HG03521 (cell line): ENCODE data around the gene CHRFAM7A.
"Not testable (repeated sequence)": the region's sequence is repeated elsewhere in the genome, so short reads cannot be mapped to it uniquely, and the experiment has no call there.

Experiments
- ATAC-seq: cut with Tn5 transposase; IDR thresholded peaks from one replicate; pipeline ENCODE4 v1.9.1; 2021; ENCODE audit warnings: mild to moderate bottlenecking, moderate library complexity; ENCODE audit not compliant: unreplicated experiment

The CHRFAM7A gene

GRCh38 chr15:30392766-30393663 lies at the start of gene CHRFAM7A:
Gene CHRFAM7A (minus strand): TSS chr15:30393540. CDS start chr15:30383351, 10,189 bp downstream.
- not testable (repeated sequence) for ATAC-seq

GRCh38 chr15:30438348-30438747 lies 45.0 kb upstream of the CHRFAM7A start:
- ATAC-seq = not testable (repeated sequence)

GRCh38 chr15:30435878-30436277 lies 42.5 kb upstream of the CHRFAM7A start:
- not testable (repeated sequence) for ATAC-seq

GRCh38 chr15:30420723-30421122 lies 27.4 kb upstream of the CHRFAM7A start:
- ATAC-seq = not testable (repeated sequence)

- not testable (repeated sequence) for ATAC-seq
Measured at GRCh38 chr15:30414160-30414559, 20.8 kb upstream of the CHRFAM7A start, which contains the start of gene GOLGA8R. Gene GOLGA8R (minus strand): TSS chr15:30414260. CDS start chr15:30414162, 98 bp downstream.

- not testable (repeated sequence) for ATAC-seq
Measured at GRCh38 chr15:30407636-30408035, 14.3 kb upstream of the CHRFAM7A start.

- ATAC-seq = not testable (repeated sequence)
Measured at GRCh38 chr15:30398988-30399387, 5.6 kb upstream of the CHRFAM7A start.

- not testable (repeated sequence) for ATAC-seq
Measured at GRCh38 chr15:30393664-30393991, 288 bp upstream of the CHRFAM7A start.

- ATAC-seq = not testable (repeated sequence)
Measured at GRCh38 chr15:30386318-30386887, 6.9 kb downstream of the CHRFAM7A start.

GRCh38 chr15:30377082-30377413 lies 16.3 kb downstream of the CHRFAM7A start:
- not testable (repeated sequence) for ATAC-seq

GRCh38 chr15:30376375-30377081 lies 16.8 kb downstream of the CHRFAM7A start:
- not testable (repeated sequence) for ATAC-seq

GRCh38 chr15:30375872-30376271 lies 17.5 kb downstream of the CHRFAM7A start:
- ATAC-seq = not testable (repeated sequence)

- ATAC-seq = not testable (repeated sequence)
Measured at GRCh38 chr15:30374862-30375261, 18.5 kb downstream of the CHRFAM7A start.

- ATAC-seq = not testable (repeated sequence)
Measured at GRCh38 chr15:30368271-30368670, 25.1 kb downstream of the CHRFAM7A start.

- ATAC-seq = not testable (repeated sequence)
Measured at GRCh38 chr15:30367246-30367645, 26.1 kb downstream of the CHRFAM7A start.

GRCh38 chr15:30361404-30361803 lies 31.9 kb downstream of the CHRFAM7A start:
- ATAC-seq = not testable (repeated sequence)

- ATAC-seq = not testable (repeated sequence)
Measured at GRCh38 chr15:30360990-30361389, 32.4 kb downstream of the CHRFAM7A start.

GRCh38 chr15:30355043-30355442 lies 38.3 kb downstream of the CHRFAM7A start:
- ATAC-seq = not testable (repeated sequence)

- ATAC-seq = not testable (repeated sequence)
Measured at GRCh38 chr15:30349803-30350202, 43.5 kb downstream of the CHRFAM7A start.

- ATAC-seq = not testable (repeated sequence)
Measured at GRCh38 chr15:30336584-30336983, 56.8 kb downstream of the CHRFAM7A start.

GRCh38 chr15:30334152-30334551 lies 59.2 kb downstream of the CHRFAM7A start:
- ATAC-seq = not testable (repeated sequence)
